Measurements from ENCODE around the gene PTPN3.

PTPN3 gene

GRCh38 chr9:109426626-109427402 lies 71.3 kb downstream of the PTPN3 start:
- no peak for DNase-seq (ENCODE audit: low read depth)

GRCh38 chr9:109424618-109425017 lies 73.5 kb downstream of the PTPN3 start:
- no peak for DNase-seq (ENCODE audit: low read depth)

GRCh38 chr9:109423877-109424276 lies 74.2 kb downstream of the PTPN3 start:
- no peak for DNase-seq (ENCODE audit: low read depth)

GRCh38 chr9:109422641-109423040 lies 75.5 kb downstream of the PTPN3 start:
- no peak for DNase-seq (ENCODE audit: low read depth)

DNA sequence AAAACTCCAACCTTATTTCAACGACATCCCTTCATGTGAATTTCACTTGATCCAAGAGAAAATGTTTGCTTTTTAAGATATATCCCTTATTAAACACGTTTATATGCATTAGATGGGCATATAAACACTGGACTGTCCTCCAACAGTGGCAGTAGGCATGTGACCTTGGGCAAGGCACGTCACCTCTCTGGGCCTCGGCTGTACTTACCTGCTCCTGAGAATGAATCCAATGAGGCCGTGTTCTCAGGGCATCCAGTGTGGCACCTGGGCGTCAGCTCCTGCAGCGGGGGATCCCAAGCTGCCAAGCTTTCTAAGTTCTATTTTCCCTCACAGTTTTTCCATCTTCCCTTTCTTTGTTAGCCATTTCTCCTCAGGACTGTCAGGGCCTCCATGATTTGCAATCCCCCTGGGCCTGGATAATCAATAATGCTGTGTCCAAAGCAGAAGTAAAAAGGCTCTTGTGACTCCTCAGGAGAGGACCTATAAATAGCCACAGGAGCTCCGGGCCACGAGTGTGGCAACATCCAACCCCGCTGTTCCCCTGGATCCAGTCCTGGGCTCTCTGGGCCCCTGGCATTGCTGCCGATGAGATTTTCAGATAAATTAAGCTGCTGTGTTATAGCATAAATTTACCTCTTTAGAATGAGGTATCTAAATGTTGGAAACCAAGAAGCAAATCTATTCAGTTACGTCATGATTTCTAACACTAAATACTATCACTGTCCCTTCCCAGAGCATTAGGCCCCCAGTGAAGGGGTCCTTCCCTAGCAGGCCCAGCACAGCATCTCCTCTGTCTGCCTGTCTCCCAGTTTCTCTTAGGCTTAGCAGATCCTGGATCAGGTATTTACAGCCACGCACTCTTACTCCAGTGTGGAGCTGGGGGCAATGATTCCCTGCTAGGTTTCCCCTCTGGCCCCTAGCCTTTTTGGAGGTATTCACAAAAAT lies 76.8 kb downstream of the PTPN3 start:
- DNase-seq (ENCODE audit: low read depth): no peak

GRCh38 chr9:109419531-109419930 lies 78.6 kb downstream of the PTPN3 start:
- no peak for DNase-seq (ENCODE audit: low read depth)

DNA sequence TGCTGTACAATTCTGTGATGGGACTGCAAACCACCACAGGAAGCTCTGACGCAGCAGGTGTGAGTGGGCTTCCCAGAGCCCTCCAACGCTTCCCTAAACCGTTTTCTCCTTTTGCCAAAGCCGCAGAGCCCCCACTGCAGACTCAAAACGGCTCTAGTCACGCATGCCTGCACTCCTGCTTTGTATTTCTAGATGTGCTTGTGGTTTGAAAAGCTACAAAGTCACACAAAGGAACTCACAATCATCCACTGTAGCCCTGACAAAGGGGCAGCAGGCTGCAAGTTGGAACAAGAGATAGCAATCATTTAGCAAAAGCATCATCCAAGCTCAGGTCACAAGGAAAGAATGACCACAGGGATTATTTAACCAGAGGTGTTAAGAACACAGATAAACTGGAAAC lies 79.3 kb downstream of the PTPN3 start:
- no peak for DNase-seq (ENCODE audit: low read depth)

GRCh38 chr9:109417585-109418544 lies 80.2 kb downstream of the PTPN3 start:
- DNase-seq (ENCODE audit: low read depth): no peak

- DNase-seq (ENCODE audit: low read depth): no peak
Measured at GRCh38 chr9:109417054-109417453, 81.1 kb downstream of the PTPN3 start.

- DNase-seq (ENCODE audit: low read depth): no peak
Measured at GRCh38 chr9:109416135-109416706, 81.9 kb downstream of the PTPN3 start.

DNA sequence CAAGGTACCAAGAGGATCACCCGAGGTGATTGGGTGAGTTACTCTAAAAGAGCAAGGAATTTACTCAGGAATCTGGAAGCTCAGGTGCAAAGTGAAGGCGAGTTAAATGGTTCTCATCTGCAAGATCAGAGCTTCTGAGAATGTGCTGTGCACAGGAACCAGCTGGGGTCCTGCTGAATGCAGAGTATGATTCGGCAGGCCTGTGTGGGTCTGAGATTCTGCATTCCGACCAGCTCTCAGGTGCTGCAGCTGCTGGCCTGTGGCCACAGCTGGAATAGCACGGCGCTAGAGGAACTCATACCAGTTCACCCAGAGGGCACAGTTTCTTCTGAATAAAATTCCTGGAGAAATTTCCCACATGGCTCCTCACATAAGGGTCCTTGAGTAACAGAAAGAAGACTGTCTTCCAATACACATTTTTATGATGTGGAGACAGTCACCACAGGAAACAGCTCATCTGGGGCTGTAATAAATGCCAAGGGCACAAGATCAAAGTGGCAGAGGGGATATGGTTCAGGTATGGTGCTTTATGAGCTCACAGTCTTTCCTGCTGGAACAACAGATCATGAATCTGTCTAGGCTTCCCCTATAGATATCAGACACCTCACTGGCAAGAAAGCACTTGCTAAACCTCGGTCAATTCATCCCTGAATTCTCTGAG lies 83.9 kb downstream of the PTPN3 start:
- DNase-seq (ENCODE audit: low read depth): no peak

DNA sequence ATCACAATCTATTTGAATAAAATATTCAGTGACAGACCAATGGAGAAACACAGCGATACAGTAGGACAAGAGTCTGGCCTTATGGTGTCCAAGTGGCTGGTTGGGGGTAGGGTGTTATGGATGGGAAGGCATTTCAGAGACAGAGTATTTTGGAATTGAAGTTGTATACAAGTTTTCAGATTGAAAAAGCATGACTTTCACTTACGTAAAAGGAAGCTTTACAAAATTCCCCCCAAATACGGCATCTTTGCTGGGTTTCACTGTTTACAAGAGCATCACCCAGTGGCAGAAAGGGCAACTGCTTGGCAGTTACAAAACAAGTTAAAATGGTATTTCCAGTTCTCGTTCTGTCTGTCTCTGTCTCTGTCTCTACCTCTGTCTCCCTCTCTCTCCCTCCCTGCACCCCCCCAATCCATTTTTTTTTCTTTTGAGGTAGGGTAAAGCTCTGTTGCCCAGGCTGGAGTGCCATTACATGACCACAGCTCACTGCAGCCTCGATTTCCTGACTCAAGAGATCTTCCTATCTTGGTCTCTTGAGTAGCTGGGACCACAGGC lies 86.2 kb downstream of the PTPN3 start:
- peak; percentile 57 for DNase-seq (ENCODE audit: low read depth)

DNA sequence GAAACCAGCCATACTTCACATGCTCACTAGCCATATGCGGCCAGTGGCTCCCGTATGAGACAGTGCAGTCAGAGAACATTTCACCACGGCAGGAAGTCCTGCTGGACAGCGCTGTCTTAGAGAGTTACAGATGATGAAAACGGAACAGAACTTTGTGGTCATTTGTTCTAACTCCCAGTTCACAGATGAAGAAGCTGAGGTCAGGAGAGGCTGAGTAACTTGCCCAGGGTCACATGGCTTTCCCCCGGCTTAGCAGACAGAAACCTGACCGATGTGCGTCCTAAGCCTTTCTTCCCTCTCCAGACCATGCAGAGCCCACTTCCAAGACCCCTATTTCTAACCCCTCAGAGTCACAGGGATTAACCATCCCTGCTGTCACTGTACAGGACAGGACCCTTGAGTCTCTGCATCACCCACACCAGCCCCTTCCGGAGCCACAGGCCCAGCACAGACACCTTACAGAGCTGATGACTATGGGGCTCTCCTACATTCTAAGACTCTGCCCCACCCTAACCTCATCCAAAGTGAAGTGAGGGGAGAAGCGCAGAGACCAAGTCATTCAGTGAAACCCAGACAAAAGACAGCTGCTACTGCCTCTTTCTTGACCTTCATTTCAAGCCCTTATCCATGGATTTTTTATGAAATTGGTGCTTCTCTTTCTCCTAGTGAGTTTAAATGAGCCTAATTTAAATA lies 86.9 kb downstream of the PTPN3 start:
- DNase-seq (ENCODE audit: low read depth): no peak

- peak; percentile 14 for DNase-seq (ENCODE audit: low read depth)
Measured at GRCh38 chr9:109409773-109410397, 88.2 kb downstream of the PTPN3 start.

DNA sequence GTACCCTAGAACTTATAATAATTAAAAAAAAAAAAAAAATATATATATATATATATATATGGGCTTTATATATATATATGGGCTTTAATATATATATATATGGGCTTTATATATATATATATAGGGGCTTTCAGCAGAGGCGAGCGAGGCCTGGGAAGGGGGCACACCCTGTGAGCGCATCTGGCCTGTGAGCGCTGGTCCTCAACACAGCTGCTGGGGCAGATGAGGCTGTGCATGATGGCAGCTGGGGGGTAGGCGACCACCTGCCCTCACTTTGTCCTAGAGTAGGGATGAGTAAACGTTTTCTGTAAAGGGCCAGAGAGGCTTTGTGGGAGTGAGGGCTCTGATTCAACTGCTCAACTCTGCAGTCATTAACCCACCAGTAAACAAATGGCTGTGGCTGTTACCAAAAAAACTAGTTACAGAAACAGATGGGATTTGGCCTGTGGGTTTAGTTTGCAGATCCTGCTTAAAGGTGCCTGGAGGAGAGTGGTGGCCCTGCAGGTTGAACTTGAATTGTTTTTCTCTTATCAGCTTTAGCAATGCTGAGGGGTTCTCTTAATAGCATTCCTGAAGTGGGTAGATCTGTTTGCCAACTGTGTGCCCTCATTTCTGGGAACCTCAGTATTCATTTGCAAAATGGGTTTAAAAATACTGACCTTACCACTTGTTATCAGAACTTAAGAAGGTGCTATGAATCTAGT lies 89.2 kb downstream of the PTPN3 start:
- no peak for DNase-seq (ENCODE audit: low read depth)

DNA sequence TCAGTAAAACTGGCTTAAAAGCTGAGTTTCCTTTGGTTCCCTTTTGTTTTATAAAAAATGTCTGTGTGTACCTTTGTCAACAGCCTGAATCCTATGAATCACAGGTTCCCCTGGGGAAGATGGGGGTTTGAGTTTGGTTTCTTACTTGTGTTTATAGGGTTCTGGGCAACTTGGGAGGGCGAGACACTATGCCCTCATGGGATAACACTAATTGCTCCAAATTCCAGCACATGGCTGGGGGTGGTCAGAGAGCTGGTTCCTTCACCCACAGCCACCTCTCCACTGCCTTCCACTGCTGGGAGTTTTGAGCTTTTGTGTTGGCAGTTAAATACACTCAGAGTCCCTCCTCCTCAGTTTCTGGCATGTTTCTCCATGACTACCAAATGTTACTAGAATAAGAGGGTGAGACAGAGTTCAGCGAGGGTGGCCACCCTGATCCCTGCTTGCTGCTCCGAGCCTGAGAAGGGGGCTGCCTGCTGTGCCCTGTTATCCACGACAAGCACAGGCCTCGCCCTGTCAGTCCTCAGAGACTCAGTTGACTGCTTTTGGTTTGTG lies 94.3 kb downstream of the PTPN3 start:
- no peak for DNase-seq (ENCODE audit: low read depth)

- DNase-seq (ENCODE audit: low read depth): peak; percentile 8
Measured at GRCh38 chr9:109403116-109403515, 95.0 kb downstream of the PTPN3 start.

GRCh38 chr9:109401990-109402318 lies 96.2 kb downstream of the PTPN3 start:
- DNase-seq (ENCODE audit: low read depth): no peak
